ENCODE data around the gene CTSA. TPM values are rescaled to one million over a fixed set of nuclear protein-coding genes. Genes with fewer than 3 reads are reported as not detected.

Gene CTSA
- total RNA-seq, 4 donors from 2014 or later: 42.7 to 103 (median 51.3) TPM

DNA sequence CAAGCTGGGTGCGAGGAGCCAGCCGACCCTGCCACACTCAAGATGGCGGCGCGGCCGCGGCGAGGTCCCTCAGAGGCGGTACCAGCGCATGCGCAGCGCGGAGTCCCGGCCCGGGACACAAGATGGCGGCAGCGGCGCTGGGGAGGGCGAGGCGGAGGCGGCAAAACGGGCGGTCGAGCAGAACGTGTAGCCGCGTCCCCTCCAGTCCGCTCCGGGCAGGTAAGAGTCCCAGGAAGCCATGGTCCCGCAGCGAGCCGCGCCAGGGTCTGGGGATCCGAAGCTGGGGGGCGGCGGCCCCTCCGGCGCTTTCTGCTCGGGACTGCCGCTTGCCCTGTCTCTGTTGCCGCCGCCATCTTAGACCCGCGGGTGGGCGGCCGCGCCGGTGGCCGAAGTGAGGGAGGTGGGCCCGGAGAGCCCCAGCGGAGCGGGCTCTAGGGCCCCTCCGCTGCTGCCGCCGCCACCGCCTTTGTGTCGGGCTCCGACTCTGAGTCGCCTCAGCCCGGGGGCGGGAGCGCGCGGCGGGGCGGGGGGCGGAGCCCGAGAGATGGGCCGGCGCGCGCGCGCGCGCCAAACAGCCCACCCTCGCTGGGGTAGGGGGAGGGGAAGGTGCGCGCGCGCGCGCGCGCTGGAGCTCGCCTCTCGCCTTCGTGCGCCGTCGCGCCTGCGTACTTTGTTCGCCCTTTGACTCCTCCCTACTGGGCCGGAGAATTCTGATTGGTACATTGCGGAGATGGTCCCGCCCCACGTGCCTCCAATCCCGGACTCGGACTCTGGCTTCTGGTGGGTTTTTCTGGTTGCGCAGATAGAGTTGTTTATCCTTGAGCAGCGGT is 43.7 kb downstream of the CTSA start, which contains the start of gene PCIF1:
Gene PCIF1, plus strand, starts transcription at position 98 of the 830 bp plus-strand sequence. CDS start 4,317 bp downstream, outside the sequence.
- peak within 1 kb of the TSS; percentile 97 to 100 (median 100) for H3K27ac ChIP-seq
- TF ChIP-seq, protein P1, sequence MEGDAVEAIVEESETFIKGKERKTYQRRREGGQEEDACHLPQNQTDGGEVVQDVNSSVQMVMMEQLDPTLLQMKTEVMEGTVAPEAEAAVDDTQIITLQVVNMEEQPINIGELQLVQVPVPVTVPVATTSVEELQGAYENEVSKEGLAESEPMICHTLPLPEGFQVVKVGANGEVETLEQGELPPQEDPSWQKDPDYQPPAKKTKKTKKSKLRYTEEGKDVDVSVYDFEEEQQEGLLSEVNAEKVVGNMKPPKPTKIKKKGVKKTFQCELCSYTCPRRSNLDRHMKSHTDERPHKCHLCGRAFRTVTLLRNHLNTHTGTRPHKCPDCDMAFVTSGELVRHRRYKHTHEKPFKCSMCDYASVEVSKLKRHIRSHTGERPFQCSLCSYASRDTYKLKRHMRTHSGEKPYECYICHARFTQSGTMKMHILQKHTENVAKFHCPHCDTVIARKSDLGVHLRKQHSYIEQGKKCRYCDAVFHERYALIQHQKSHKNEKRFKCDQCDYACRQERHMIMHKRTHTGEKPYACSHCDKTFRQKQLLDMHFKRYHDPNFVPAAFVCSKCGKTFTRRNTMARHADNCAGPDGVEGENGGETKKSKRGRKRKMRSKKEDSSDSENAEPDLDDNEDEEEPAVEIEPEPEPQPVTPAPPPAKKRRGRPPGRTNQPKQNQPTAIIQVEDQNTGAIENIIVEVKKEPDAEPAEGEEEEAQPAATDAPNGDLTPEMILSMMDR (IDR thresholded peaks at IDR 0.05): peak in 1 of 6 experiments; percentile 18
- peak; percentile 97 for TF ChIP-seq POLR2A (IDR thresholded peaks at IDR 0.05)
- 1 to 4% methylated on average over 13 to 22 of the region's 102 CpGs for WGBS, 2 donors
- H3K27me3 ChIP-seq: no peaks in the 10 kb centered on the region
- H3K9me3 ChIP-seq: no peaks in the 10 kb centered on the region
- H3K4me1 ChIP-seq: peaks cover 14% of the 10 kb centered on the region in 2 donors
- intact Hi-C loops (cut with DNase I): loop anchor here (5.0 to 10.0 kb wide), 2 partner anchors 42 to 120 kb away; partner anchors contain the start of genes CTSA, NEURL2 and UBE2C
- peak; percentile 97 to 98 for DNase-seq
- H3K36me3 ChIP-seq: peaks cover 24 to 25% of the 10 kb centered on the region in 2 donors
- peak within 1 kb of the TSS; percentile 38 to 96 (median 96) for H3K4me3 ChIP-seq (replicated peaks in 1 of 3)

GRCh38 chr20:45935416-45936046 is 44.4 kb downstream of the CTSA start:
- Histone ChIP-seq H3K27me3 (no peaks in the 10 kb centered on the region), H3K4me1 (peaks cover 14% of the 10 kb centered on the region in 2 donors), H3K27ac (peak overlapping the region; percentile 63 to 100 (median 85)), H3K36me3 (peaks cover 31 to 32% of the 10 kb centered on the region in 2 donors), H3K4me3 (replicated peaks in 1 of 3) (peak overlapping the region; percentile 22 to 96 (median 28)), H3K9me3 (no peaks in the 10 kb centered on the region)
- TF ChIP-seq, protein P1 (IDR thresholded peaks at IDR 0.05): no peak
- no peak for TF ChIP-seq POLR2A (IDR thresholded peaks at IDR 0.05)
- WGBS, 2 donors: 14% methylated on average over 21 of the region's 21 CpGs
- no peak for DNase-seq
- intact Hi-C loops (cut with DNase I): loop anchor here (10.0 kb wide), 1 partner anchor 121 kb away; the partner anchor contains the start of gene UBE2C

- H3K27ac ChIP-seq: no peak overlapping the region
- WGBS, 2 donors: 76 to 82% methylated on average over 2 of the region's 2 CpGs
- intact Hi-C loops (cut with DNase I): loop anchor here (10.0 kb wide), 1 partner anchor 123 kb away; the partner anchor contains the start of gene UBE2C
These were observed 46.6 kb downstream of the CTSA start for GRCh38 chr20:45937765-45938164.

GRCh38 chr20:45938727-45939438 is 47.7 kb downstream of the CTSA start:
- H3K9me3 ChIP-seq: no peaks in the 10 kb centered on the region
- DNase-seq: no peak
- 84 to 89% methylated on average over 3 to 13 of the region's 13 CpGs for WGBS, 2 donors
- intact Hi-C loops (cut with DNase I): loop anchor here (10.0 kb wide), 1 partner anchor 124 kb away; the partner anchor contains the start of gene UBE2C
- TF ChIP-seq POLR2A (IDR thresholded peaks at IDR 0.05): no peak
- TF ChIP-seq, protein P1 (IDR thresholded peaks at IDR 0.05): no peak
- no peak overlapping the region for H3K27ac ChIP-seq
- H3K27me3 ChIP-seq: no peaks in the 10 kb centered on the region
- no peak overlapping the region for H3K4me3 ChIP-seq (replicated peaks in 1 of 3)
- H3K36me3 ChIP-seq: peaks cover 59 to 64% of the 10 kb centered on the region in 2 donors
- H3K4me1 ChIP-seq: peaks cover 5 to 8% of the 10 kb centered on the region in 2 donors

More at GRCh38 chr20:45937765-45938164, 46.6 kb downstream of the CTSA start:
- peaks cover 14% of the 10 kb centered on the region in 2 donors for H3K4me1 ChIP-seq
- H3K9me3 ChIP-seq: no peaks in the 10 kb centered on the region
- H3K36me3 ChIP-seq: peaks cover 47 to 53% of the 10 kb centered on the region in 2 donors
- TF ChIP-seq, protein P1 (IDR thresholded peaks at IDR 0.05): no peak
- TF ChIP-seq POLR2A (IDR thresholded peaks at IDR 0.05): no peak
- H3K4me3 ChIP-seq (replicated peaks in 1 of 3): no peak overlapping the region
- no peaks in the 10 kb centered on the region for H3K27me3 ChIP-seq
- DNase-seq: no peak

Data from thyroid gland (tissue), 4 donors.